ENCODE data around the gene OGFOD2. TPM values are rescaled to one million over a fixed set of nuclear protein-coding genes. Genes with fewer than 3 reads are reported as not detected.

The OGFOD2 gene
- total and polyA plus RNA-seq, 9 of the 15 experiments (the other 6 are each of a cell fraction or from before 2014, with no cell fraction given): 1.4 to 111 (median 18.5) TPM

GRCh38 chr12:122937622-122938091, 37.4 kb upstream of the OGFOD2 start:
- no peak overlapping the region for H2AFZ ChIP-seq (ENCODE audit: low read depth, low read length)
- no peak overlapping the region for H3K4me3 ChIP-seq
- no peak overlapping the region for H3K4me2 ChIP-seq (ENCODE audit: insufficient read depth, low read length)
- ChIA-PET CTCF (ENCODE audit: low intra/inter-chr PET ratio) (no interaction called here), POLR2A (no interaction called here)
- no peaks in the 10 kb centered on the region for H4K20me1 ChIP-seq (replicated peaks; ENCODE audit: control insufficient read depth, insufficient read depth, low read length)
- peaks cover 0 to 20% of the 10 kb centered on the region in 2 experiments; a peak in 3 of 5 replicates for H3K4me1 ChIP-seq (replicated peaks in 1 of 2; ENCODE audit: control insufficient read depth in 2 of 2, insufficient read depth in 2 of 2, low read length in 2 of 2)
- no peak for ATAC-seq
- DNase-seq (ENCODE audit: extremely low read depth in 1 of 4, low spot score in 3 of 4): no peak
- no TSS peak for BruUV-seq (replicated peaks)
- 30% methylated on average over 3 of the region's 3 CpGs for WGBS (ENCODE audit: insufficient coverage, low coverage, missing lambda C conversion rate)
- no peak for FAIRE-seq
- intact Hi-C loops (cut with micrococcal nuclease): no loop called here
- no peaks in the 10 kb centered on the region; the same call in 2 of the 3 replicates for H3K36me3 ChIP-seq (ENCODE audit: control insufficient read depth, insufficient read depth, low read length)
- no peaks in the 10 kb centered on the region for H3K79me2 ChIP-seq (ENCODE audit: control insufficient read depth, insufficient read depth, low read length)
- in situ Hi-C loops (cut with MboI): no loop called here
- no peaks in the 10 kb centered on the region for H3K9me3 ChIP-seq (replicated peaks; ENCODE audit: control insufficient read depth, insufficient read depth, low read depth, low read length)
- no peak for TF ChIP-seq ZC3H8 (IDR thresholded peaks at IDR 0.05)
- TF ChIP-seq STAT5A (IDR thresholded peaks at IDR 0.05; ENCODE audit: borderline replicate concordance, low read length): no peak
- no peak for TF ChIP-seq GATAD2B (IDR thresholded peaks at IDR 0.05; ENCODE audit: borderline replicate concordance)
- no peak for TF ChIP-seq ZNF644 (tag; IDR thresholded peaks at IDR 0.05; ENCODE audit: low read depth)
- TF ChIP-seq MCM5 (IDR thresholded peaks at IDR 0.05; ENCODE audit: low read depth): no peak
- TF ChIP-seq HOMEZ (CRISPR knock-in tag; IDR thresholded peaks at IDR 0.05): no peak
- TF ChIP-seq ZNF140 (CRISPR knock-in tag; IDR thresholded peaks at IDR 0.05): no peak
- TF ChIP-seq ZNF41 (CRISPR knock-in tag; conservative IDR thresholded peaks at IDR 0.05): no peak
- TF ChIP-seq RBM25 (IDR thresholded peaks at IDR 0.05; ENCODE audit: low read depth, low read length, severe bottlenecking): peak; percentile 86
- TF ChIP-seq CGGBP1 (CRISPR knock-in tag; IDR thresholded peaks at IDR 0.05): no peak
- no peak for TF ChIP-seq ELF4 (CRISPR knock-in tag; IDR thresholded peaks at IDR 0.05)
- TF ChIP-seq HLTF (IDR thresholded peaks at IDR 0.05): 0 out of 2 replicates have a peak, but pooled peaks have one; percentile 39
- TF ChIP-seq CEBPB (tag; IDR thresholded peaks at IDR 0.05): 0 out of 2 replicates have a peak, but pooled peaks have one; percentile 19
- TF ChIP-seq, protein P1, sequence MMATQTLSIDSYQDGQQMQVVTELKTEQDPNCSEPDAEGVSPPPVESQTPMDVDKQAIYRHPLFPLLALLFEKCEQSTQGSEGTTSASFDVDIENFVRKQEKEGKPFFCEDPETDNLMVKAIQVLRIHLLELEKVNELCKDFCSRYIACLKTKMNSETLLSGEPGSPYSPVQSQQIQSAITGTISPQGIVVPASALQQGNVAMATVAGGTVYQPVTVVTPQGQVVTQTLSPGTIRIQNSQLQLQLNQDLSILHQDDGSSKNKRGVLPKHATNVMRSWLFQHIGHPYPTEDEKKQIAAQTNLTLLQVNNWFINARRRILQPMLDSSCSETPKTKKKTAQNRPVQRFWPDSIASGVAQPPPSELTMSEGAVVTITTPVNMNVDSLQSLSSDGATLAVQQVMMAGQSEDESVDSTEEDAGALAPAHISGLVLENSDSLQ (IDR thresholded peaks at IDR 0.05): no peak
- TF ChIP-seq MIER1 (IDR thresholded peaks at IDR 0.05; ENCODE audit: low read depth): no peak
- TF ChIP-seq NEUROD1 (IDR thresholded peaks at IDR 0.05; ENCODE audit: borderline replicate concordance, low read depth, low read length, partially characterized antibody): no peak
- TF ChIP-seq TCF3 (CRISPR knock-in tag; IDR thresholded peaks at IDR 0.05): no peak
- H3K27ac ChIP-seq (ENCODE audit: extremely low read depth, low read depth, low read length): no peak overlapping the region
- no peak overlapping the region for H3K9ac ChIP-seq (ENCODE audit: insufficient read depth in 1 of 2, low read depth in 2 of 2, low read length in 2 of 2)
- H3K9me1 ChIP-seq (ENCODE audit: control insufficient read depth, insufficient read depth, low read length): no peaks in the 10 kb centered on the region
- no peaks in the 10 kb centered on the region for H3K27me3 ChIP-seq (ENCODE audit: control insufficient read depth in 2 of 2, insufficient read depth in 2 of 2, low read length in 2 of 2)

Measured in K562 (cell line).